ENCODE measurements around the gene CISTR. TPM values are rescaled to one million over a fixed set of nuclear protein-coding genes. Genes with fewer than 3 reads are reported as not detected.
A peak's percentile ranks its signal among the peaks of the same experiment; 100 is the strongest.
"Not testable (repeated sequence)": the region's sequence is repeated elsewhere in the genome, so short reads cannot be mapped to it uniquely, and the experiment has no call there.

CISTR gene
- total RNA-seq, 1 donor from 2014 or later: not detected

DNA sequence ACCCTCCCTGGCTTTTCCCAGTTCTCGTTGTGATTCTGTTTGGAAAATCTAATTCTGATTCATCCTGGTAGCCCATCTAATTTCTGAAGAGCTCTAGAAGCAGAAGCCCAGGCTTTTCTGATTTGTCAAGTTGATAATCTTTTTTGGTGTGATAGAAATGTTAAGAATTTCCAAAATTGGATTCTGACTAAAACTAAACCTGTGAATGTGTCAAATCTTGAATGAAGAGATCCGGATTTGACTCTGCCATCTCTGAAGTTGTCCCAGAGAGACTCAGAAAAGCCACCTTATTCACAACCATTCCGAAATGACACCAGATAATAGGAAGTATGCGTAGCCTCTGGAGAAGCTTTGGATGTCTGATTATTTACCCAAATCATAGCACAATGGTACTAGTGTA is 12.8 kb upstream of the CISTR start:
- DNase-seq (ENCODE audit: low read depth, low spot score): no peak

DNA sequence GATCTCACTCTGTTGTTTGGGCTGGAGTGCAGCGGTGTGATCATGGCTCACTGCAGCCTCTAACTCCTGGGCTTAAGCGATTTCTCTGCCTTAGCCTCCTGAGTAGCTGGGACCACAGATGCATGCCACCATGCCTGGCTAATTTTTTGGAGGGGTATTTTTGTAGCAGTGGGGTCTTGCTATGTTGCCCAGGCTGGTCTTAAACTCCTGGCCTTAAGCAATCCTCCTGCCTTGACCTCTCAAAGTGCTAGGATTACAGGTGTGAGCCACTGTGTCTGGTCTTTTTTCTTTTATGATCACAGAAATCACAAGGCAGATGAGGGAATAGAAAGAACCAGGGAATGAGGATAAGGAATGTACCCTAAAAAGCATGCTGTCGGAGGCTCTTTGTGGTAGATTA is 11.0 kb upstream of the CISTR start:
- DNase-seq (ENCODE audit: low read depth, low spot score): not testable (repeated sequence)

- no peak for DNase-seq (ENCODE audit: low read depth, low spot score)
Measured at GRCh38 chr12:53761306-53761705, 9.5 kb upstream of the CISTR start.

- DNase-seq (ENCODE audit: low read depth, low spot score): no peak
Measured at GRCh38 chr12:53759261-53759660, 7.5 kb upstream of the CISTR start.

- no peak for DNase-seq (ENCODE audit: low read depth, low spot score)
Measured at GRCh38 chr12:53758730-53759103, 6.9 kb upstream of the CISTR start.

DNA sequence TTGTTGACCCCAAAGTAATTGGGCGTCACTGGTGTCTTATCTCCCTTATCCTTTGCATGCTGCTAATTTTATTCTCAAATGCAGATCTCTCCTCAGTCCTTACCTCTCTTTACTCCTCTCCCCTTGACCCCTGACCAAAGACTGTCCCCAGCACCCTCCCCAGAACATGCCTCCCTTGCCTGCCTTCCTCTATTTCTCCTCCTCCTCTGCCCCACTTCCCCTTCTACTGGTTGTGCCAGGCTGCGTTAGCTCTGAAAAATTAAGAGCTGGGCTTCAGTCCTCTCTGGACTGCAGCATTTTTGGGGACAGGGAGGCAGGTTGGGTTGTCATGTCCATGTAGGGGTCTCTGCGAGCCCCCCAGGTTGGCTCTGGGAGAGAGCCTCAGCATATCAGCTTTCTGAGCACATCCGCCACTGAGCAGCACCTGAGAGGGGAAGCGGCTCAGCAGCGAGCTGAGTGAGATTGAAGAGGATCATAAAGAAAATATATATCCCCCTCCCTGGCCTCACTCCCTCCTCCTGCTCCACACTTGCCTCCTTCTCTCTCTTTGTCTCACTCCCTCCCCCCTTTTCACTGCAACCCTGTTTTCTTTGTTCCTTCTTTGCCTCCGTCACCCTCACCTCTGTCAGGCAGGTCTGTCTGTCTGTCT is 6.4 kb upstream of the CISTR start:
- no peak for DNase-seq (ENCODE audit: low read depth, low spot score)

DNA sequence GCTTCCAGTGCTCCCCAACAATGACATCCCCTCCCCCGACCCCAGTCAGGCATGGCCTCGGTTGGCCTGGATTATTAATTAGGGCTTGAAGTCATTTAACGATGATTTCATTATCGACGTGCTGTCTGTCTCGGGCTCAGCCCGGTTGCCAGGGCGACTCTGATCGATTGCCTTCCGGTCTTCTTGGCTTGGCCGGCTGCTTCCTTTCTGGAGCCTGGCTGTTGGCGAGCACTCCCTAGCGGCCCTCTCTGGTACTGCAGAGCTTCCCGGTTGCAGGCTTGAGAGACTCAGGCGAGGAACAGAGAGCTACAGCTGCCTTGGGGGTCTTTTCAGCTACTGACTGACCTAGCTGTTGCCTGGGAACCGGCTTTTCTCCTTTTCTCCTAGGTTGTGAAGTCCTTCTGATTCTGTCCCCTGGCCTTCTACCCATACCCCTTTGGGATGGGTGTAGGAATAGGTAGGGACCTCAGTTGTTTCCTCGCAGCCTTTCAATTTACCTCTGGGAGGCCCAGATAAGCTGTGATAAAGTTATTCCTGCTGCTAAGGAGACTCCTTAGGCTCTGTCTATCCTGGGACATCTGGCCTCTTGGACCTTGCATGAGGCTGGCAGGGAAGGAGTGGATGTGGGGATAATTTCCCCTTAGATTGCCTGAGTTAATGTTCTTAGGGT is 5.5 kb upstream of the CISTR start:
- no peak for DNase-seq (ENCODE audit: low read depth, low spot score)

DNA sequence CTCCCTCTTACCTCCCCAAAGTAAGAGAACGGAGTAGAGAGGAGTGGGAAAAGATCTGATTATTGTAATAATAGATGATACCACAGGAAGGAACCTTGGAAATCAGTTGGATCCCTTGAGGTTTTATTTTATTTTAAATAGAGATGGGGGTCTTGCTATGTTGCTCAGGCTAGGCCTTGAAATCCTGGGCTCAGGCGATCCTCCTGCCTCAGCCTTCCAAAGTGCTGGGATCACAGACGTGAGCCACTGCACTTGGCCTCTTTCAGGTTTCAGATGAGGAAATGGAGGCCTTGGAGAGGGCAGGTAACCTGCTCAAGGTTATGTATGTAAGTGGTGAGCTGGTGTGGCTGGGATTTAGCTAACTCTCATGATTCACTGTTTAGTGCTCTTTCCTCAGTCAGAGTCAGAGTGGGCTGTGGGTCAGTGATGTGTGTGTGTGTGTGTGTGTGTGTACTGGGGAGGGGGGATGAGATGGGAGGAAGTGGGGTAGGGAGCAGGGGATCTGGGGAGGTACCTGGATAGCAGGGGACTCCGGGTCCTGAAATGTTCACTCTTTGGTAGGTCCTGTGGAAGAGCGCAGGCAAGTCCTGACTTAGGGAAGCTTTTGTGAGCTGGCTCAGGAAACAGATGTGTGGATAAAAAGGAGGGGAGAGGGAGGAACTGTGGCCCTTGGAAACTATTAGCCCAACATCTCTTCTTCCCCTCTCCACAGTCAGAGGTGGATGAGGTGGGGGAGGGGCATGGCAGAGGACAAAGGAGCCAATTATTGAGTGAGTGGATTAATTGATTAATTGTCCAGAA is 4.7 kb upstream of the CISTR start:
- DNase-seq (ENCODE audit: low read depth, low spot score): no peak

- DNase-seq (ENCODE audit: low read depth, low spot score): no peak
Measured at GRCh38 chr12:53755893-53756292, 4.1 kb upstream of the CISTR start.

DNA sequence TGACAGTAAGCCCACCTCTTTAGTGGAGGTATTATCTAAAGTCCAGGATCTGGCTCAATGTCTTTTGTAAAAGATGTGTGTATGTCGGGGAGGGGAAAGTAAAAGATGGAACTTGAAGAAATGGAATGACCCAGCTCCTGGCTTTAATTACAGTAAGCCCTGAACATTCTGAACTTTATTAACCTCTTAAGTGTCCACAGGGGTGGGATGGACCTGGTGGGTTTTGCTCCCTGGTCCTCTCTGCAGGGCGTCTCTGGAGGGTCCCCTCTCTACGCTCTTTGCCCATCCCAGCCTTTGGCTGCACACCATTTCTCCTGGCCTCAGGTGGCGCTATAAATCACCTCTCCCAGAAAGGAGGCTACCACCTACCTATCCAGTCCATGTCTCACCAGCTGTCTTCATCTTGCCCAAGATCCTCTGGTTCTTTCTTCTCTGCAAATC is 3.7 kb upstream of the CISTR start:
- no peak for DNase-seq (ENCODE audit: low read depth, low spot score)

DNA sequence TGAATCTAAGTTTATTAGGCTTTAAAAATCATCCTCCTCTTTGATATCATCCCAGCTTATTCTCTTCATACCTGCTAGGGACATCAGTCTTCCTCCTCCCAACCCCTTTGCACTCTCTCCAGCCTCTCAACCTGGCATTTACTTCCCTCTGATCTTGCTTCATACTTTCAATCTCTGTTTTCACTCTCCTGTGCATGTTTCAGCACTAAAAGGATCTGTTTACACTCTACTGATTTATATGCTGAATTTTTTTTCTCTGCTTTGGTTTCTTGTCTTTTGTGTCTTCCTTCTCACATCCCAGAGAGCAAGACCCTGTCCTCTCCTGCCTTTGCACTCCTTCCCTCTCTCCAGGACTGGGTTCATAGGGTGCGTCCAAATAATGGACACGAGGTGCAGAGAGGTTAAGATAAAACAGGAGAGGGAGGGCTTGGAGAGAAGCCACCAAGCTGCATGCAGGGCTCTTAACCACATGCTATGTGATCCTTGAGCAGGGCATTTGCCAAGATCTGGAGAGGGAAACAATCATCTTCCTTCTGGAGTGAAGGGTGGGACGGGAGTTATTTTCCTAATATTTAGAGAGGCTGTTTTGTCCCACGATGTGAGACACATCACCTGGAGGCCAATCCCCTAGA is 3.0 kb upstream of the CISTR start:
- no peak for DNase-seq (ENCODE audit: low read depth, low spot score)

DNA sequence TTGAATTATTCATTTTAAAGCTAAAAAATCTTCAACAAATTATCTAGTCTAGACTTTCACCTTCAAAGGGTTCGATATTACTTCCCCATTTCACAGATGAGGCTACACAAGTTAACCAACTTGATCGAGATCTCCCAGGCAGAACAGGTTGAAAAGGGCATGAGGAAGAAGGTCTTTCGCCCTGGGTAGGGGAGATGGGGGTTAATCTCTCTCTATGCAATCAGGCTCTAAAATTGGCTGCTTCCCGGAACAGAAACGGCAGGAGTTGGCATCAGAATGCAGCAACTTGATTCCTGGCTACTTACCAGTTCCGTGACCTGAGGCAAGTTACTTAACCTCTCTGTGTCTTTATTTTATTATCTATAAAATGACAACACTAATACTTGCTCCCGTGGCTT is 2.4 kb upstream of the CISTR start:
- DNase-seq (ENCODE audit: low read depth, low spot score): no peak

DNA sequence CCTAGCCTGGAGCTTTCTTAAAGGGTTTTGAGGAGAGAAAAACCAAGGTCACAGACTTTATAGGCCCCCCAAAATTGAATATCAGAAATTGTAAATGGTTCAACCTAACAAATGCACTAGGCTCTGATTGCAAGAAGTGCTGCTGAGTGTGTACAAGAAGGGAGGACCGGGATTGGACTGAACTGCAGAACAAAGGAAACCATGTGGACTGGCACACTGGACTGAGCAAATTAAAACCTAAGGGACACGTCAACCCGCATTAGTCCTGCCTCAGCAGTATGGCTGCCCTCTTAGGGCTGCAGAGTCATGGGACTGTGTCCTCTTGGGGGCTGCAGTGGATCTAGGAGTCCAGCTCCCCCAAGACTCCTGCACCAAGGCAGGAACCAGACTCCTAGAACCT is 842 bp upstream of the CISTR start:
- DNase-seq (ENCODE audit: low read depth, low spot score): no peak

GRCh38 chr12:53752192-53752601 is 418 bp upstream of the CISTR start:
- no peak for DNase-seq (ENCODE audit: low read depth, low spot score)

- no peak for DNase-seq (ENCODE audit: low read depth, low spot score)
Measured at GRCh38 chr12:53750812-53751335, 905 bp downstream of the CISTR start.

- no peak for DNase-seq (ENCODE audit: low read depth, low spot score)
Measured at GRCh38 chr12:53749986-53750811, 1.6 kb downstream of the CISTR start.

- no peak for DNase-seq (ENCODE audit: low read depth, low spot score)
Measured at GRCh38 chr12:53748072-53748840, 3.5 kb downstream of the CISTR start.

GRCh38 chr12:53747095-53747494 is 4.7 kb downstream of the CISTR start:
- no peak for DNase-seq (ENCODE audit: low read depth, low spot score)

DNA sequence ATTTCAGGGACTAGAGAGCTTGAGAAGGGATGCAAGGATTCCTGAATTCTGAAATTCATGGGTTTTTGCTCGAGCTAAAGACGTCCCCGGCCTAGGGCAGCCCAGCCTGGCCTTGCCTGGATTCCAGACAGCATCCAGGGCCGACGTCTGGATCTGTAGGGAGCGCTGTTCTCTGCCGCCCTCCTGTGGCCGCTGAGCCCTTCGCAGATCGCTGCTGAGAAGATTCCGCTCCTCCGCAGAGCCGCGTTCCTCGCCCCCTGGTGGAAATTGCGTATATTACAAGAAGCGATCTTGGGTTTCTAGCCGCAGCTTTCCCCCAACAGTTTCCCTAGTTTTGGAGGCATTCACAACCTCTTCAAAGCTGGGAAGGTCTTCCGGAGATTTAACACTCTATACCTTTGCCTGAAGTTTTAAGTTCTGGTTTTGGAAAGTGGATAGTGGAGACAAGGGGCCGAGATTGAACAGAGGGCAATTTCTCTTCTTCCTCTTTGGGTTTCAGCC is 5.1 kb downstream of the CISTR start:
- peak; percentile 50 for DNase-seq (ENCODE audit: low read depth, low spot score)

DNA sequence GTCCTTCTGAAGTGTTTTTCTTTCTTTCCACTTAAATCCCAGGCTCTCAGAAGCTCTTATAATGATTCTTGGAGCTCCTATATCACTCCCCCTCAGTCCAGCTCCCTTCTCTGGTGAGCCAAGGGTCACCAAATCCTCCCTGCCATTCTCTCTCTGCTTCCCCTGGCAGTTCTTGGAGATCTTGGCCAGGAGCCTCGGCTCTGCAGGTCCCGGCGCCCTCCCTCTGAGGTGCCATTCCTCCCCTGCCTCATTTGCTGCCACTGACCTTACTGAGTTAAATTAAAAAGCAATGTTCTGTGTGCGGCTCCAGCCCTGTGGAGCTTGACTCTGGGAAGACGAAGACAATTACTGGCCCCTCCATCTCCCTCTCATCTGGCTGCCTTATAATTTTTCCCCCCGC is 7.0 kb downstream of the CISTR start:
- no peak for DNase-seq (ENCODE audit: low read depth, low spot score)
